ENCODE measurements around the gene CYB561. TPM values are rescaled to one million over a fixed set of nuclear protein-coding genes. Genes with fewer than 3 reads are reported as not detected.

Gene CYB561
- total and polyA plus RNA-seq, 2 experiments from 2014 or later = 15.9 to 19.1 TPM

GRCh38 chr17:63486317-63487013 lies 40.4 kb upstream of the CYB561 start:
- Histone ChIP-seq H3F3A (ENCODE audit: insufficient read depth) (no peaks in the 10 kb centered on the region), H3K36me3 (ENCODE audit: low read depth) (no peaks in the 10 kb centered on the region), H3K4me1 (ENCODE audit: insufficient read depth) (no peaks in the 10 kb centered on the region), H3K79me2 (ENCODE audit: insufficient read depth) (no peaks in the 10 kb centered on the region), H3K9me3 (ENCODE audit: low read depth) (no peaks in the 10 kb centered on the region), H4K20me1 (ENCODE audit: insufficient read depth) (no peaks in the 10 kb centered on the region), H3K9ac (no peak overlapping the region), H3K9me2 (ENCODE audit: insufficient read depth) (no peaks in the 10 kb centered on the region), H3K4me2 (ENCODE audit: unreplicated experiment) (no peak overlapping the region), H3K27ac (no peak overlapping the region), H2AFZ (no peak overlapping the region), H3K4me3 (no peak overlapping the region), H3K27me3 (replicated peaks; ENCODE audit: insufficient read depth) (no peaks in the 10 kb centered on the region)
- WGBS, 2 experiments (ENCODE audit: low coverage in 1 of 2, low lambda C conversion rate in 2 of 2, missing lambda C conversion rate in 2 of 2) = 76 to 83% methylated on average over 12 of the region's 12 CpGs
- no peak for TF ChIP-seq EZH2phosphoT487 (IDR thresholded peaks at IDR 0.05; ENCODE audit: insufficient read depth, low read depth)
- TF ChIP-seq EZH2 (IDR thresholded peaks at IDR 0.05; ENCODE audit: insufficient read depth, poor library complexity, severe bottlenecking) = no peak
- in situ Hi-C loops (cut with MboI) = no loop called here
- no peak for DNase-seq

DNA sequence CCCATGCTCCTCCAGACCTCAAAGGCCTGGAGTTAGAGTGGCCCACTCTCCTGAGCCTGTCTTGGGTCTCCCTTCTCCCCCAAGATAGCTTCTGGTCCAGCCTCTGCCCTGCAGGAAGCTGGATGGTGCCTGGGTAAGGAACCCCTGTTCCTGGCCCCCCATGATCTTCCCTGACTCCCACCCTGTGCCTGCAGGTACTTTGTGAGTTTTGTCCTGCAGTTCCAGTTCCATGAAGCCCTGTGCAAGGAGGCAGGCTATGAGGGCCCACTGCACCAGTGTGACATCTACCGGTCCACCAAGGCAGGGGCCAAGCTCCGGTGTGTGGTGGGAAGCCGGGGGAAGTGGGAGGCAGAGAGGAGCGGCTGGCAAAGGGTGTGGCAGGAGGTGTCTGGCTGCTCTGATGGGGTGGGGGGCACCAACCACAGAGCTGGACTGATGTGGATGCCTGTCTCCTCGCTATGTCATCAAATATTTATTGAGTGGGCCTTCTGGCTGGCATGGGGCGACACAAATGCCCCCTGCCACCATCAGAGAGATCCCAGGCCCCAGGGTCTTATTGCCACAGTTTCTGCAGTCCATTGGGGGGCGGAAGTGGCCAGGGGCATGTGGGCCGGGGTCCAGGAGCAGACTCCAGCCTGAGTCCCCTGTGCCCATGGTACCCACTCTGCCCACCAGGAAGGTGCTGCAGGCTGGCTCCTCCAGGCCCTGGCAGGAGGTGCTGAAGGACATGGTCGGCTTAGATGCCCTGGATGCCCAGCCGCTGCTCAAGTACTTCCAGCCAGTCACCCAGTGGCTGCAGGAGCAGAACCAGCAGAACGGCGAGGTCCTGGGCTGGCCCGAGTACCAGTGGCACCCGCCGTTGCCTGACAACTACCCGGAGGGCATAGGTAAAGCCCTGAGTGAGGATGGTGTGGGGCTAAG lies 37.8 kb upstream of the CYB561 start:
- H3K79me2 ChIP-seq (ENCODE audit: insufficient read depth) = no peaks in the 10 kb centered on the region
- in situ Hi-C loops (cut with MboI) = no loop called here
- no peaks in the 10 kb centered on the region for H3F3A ChIP-seq (ENCODE audit: insufficient read depth)
- DNase-seq = no peak
- no peak overlapping the region for H3K4me3 ChIP-seq
- no peak overlapping the region for H2AFZ ChIP-seq
- no peak overlapping the region for H3K27ac ChIP-seq
- H3K4me2 ChIP-seq (ENCODE audit: unreplicated experiment) = no peak overlapping the region
- 92% methylated on average over 15 to 16 of the region's 16 CpGs for WGBS, 2 experiments (ENCODE audit: low coverage in 1 of 2, low lambda C conversion rate in 2 of 2, missing lambda C conversion rate in 2 of 2)
- no peaks in the 10 kb centered on the region for H3K36me3 ChIP-seq (ENCODE audit: low read depth)
- H3K4me1 ChIP-seq (ENCODE audit: insufficient read depth) = no peaks in the 10 kb centered on the region
- H3K9me2 ChIP-seq (ENCODE audit: insufficient read depth) = no peaks in the 10 kb centered on the region
- H4K20me1 ChIP-seq (ENCODE audit: insufficient read depth) = no peaks in the 10 kb centered on the region
- H3K9ac ChIP-seq = no peak overlapping the region
- TF ChIP-seq EZH2phosphoT487 (IDR thresholded peaks at IDR 0.05; ENCODE audit: insufficient read depth, low read depth) = no peak
- TF ChIP-seq EZH2 (IDR thresholded peaks at IDR 0.05; ENCODE audit: insufficient read depth, poor library complexity, severe bottlenecking) = no peak
- no peaks in the 10 kb centered on the region for H3K27me3 ChIP-seq (replicated peaks; ENCODE audit: insufficient read depth)
- no peaks in the 10 kb centered on the region for H3K9me3 ChIP-seq (ENCODE audit: low read depth)

GRCh38 chr17:63483038-63483437 lies 36.9 kb upstream of the CYB561 start:
- no peak for DNase-seq
- Histone ChIP-seq H2AFZ (no peak overlapping the region), H3K4me2 (ENCODE audit: unreplicated experiment) (no peak overlapping the region), H3K4me3 (no peak overlapping the region), H3K36me3 (ENCODE audit: low read depth) (no peaks in the 10 kb centered on the region), H3K79me2 (ENCODE audit: insufficient read depth) (no peaks in the 10 kb centered on the region), H3K9me3 (ENCODE audit: low read depth) (no peaks in the 10 kb centered on the region), H3K4me1 (ENCODE audit: insufficient read depth) (peaks cover 7% of the 10 kb centered on the region), H3K27me3 (replicated peaks; ENCODE audit: insufficient read depth) (no peaks in the 10 kb centered on the region), H3K9me2 (ENCODE audit: insufficient read depth) (no peaks in the 10 kb centered on the region), H3K9ac (no peak overlapping the region), H3K27ac (no peak overlapping the region), H4K20me1 (ENCODE audit: insufficient read depth) (no peaks in the 10 kb centered on the region), H3F3A (ENCODE audit: insufficient read depth) (no peaks in the 10 kb centered on the region)
- in situ Hi-C loops (cut with MboI) = no loop called here
- WGBS, 2 experiments (ENCODE audit: low coverage in 1 of 2, low lambda C conversion rate in 2 of 2, missing lambda C conversion rate in 2 of 2) = 80 to 81% methylated on average over 10 of the region's 10 CpGs
- no peak for TF ChIP-seq EZH2 (IDR thresholded peaks at IDR 0.05; ENCODE audit: insufficient read depth, poor library complexity, severe bottlenecking)
- no peak for TF ChIP-seq EZH2phosphoT487 (IDR thresholded peaks at IDR 0.05; ENCODE audit: insufficient read depth, low read depth)

GRCh38 chr17:63482509-63482908 lies 36.4 kb upstream of the CYB561 start:
- no peak overlapping the region for H3K27ac ChIP-seq
- WGBS, 2 experiments (ENCODE audit: low coverage in 1 of 2, low lambda C conversion rate in 2 of 2, missing lambda C conversion rate in 2 of 2) = 85% methylated on average over 16 of the region's 16 CpGs
- no peak overlapping the region for H3K4me3 ChIP-seq
- H3K4me2 ChIP-seq (ENCODE audit: unreplicated experiment) = no peak overlapping the region
- H3K27me3 ChIP-seq (replicated peaks; ENCODE audit: insufficient read depth) = no peaks in the 10 kb centered on the region
- H3F3A ChIP-seq (ENCODE audit: insufficient read depth) = no peaks in the 10 kb centered on the region
- DNase-seq = no peak
- no peak overlapping the region for H2AFZ ChIP-seq
- TF ChIP-seq EZH2phosphoT487 (IDR thresholded peaks at IDR 0.05; ENCODE audit: insufficient read depth, low read depth) (no peak), EZH2 (IDR thresholded peaks at IDR 0.05; ENCODE audit: insufficient read depth, poor library complexity, severe bottlenecking) (no peak)
- H3K9me2 ChIP-seq (ENCODE audit: insufficient read depth) = no peaks in the 10 kb centered on the region
- no peaks in the 10 kb centered on the region for H3K36me3 ChIP-seq (ENCODE audit: low read depth)
- H4K20me1 ChIP-seq (ENCODE audit: insufficient read depth) = no peaks in the 10 kb centered on the region
- H3K9me3 ChIP-seq (ENCODE audit: low read depth) = no peaks in the 10 kb centered on the region
- in situ Hi-C loops (cut with MboI) = no loop called here
- no peaks in the 10 kb centered on the region for H3K79me2 ChIP-seq (ENCODE audit: insufficient read depth)
- H3K9ac ChIP-seq = no peak overlapping the region
- H3K4me1 ChIP-seq (ENCODE audit: insufficient read depth) = peaks cover 13% of the 10 kb centered on the region

All from GM23248 (cell line).